Panc1 (cell line): ENCODE results near the gene SVIL.

Source experiments
- POLR2AphosphoS5 ChIP-seq: IDR thresholded peaks from 2 replicates; pipeline ENCODE4 v1.6.1; 2012; ENCODE audit warnings: mild to moderate bottlenecking, low read depth, low read length, moderate library complexity
- SIN3A ChIP-seq: IDR thresholded peaks from 2 replicates; pipeline ENCODE4 v1.6.1; 2012; ENCODE audit warnings: low read depth, mild to moderate bottlenecking, low read length, moderate library complexity, borderline replicate concordance; ENCODE audit not compliant: insufficient read depth
- TCF7L2 ChIP-seq: IDR thresholded peaks from 2 replicates; pipeline ENCODE4 v1.6.1; 2011; ENCODE audit warnings: mild to moderate bottlenecking, low read depth, low read length, inconsistent platforms
- TF ChIP-seq, protein P1 (sequence below): fragments of 450-650 bp; IDR thresholded peaks from 2 replicates; pipeline ENCODE4 v1.5.1; 2017; ENCODE audit warnings: mild to moderate bottlenecking
- TF ChIP-seq, protein P2 (sequence below), 2 experiments: IDR thresholded peaks; 2 replicates each; pipeline ENCODE4 v1.6.1; 2011 to 2012; ENCODE audit warnings: low read depth in 2 of 2, control low read depth in 1 of 2, low read length in 1 of 2, mild to moderate bottlenecking in 1 of 2, moderate library complexity in 1 of 2; ENCODE audit not compliant: insufficient read depth in 1 of 2

DNA sequence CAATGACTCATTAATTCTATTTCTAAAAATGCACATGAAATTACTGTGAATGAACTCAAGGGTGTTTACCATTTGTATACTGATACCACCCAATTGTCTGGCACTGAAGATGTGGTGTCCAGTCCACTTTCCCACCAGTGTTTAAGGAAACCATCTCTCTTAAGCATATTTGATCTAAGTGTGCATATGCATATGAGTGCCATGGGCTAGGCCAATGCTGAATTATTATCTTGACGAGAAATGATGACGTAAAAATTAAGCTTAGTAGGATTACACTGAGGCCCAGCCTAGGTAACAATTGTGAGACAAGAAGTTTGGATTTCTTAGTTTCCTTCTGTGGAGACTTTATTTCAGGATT is 59.7 kb downstream of the SVIL start:
- no peak for TF ChIP-seq POLR2AphosphoS5
- TF ChIP-seq, protein P1, sequence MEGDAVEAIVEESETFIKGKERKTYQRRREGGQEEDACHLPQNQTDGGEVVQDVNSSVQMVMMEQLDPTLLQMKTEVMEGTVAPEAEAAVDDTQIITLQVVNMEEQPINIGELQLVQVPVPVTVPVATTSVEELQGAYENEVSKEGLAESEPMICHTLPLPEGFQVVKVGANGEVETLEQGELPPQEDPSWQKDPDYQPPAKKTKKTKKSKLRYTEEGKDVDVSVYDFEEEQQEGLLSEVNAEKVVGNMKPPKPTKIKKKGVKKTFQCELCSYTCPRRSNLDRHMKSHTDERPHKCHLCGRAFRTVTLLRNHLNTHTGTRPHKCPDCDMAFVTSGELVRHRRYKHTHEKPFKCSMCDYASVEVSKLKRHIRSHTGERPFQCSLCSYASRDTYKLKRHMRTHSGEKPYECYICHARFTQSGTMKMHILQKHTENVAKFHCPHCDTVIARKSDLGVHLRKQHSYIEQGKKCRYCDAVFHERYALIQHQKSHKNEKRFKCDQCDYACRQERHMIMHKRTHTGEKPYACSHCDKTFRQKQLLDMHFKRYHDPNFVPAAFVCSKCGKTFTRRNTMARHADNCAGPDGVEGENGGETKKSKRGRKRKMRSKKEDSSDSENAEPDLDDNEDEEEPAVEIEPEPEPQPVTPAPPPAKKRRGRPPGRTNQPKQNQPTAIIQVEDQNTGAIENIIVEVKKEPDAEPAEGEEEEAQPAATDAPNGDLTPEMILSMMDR, result no peak
- TF ChIP-seq, protein P2, sequence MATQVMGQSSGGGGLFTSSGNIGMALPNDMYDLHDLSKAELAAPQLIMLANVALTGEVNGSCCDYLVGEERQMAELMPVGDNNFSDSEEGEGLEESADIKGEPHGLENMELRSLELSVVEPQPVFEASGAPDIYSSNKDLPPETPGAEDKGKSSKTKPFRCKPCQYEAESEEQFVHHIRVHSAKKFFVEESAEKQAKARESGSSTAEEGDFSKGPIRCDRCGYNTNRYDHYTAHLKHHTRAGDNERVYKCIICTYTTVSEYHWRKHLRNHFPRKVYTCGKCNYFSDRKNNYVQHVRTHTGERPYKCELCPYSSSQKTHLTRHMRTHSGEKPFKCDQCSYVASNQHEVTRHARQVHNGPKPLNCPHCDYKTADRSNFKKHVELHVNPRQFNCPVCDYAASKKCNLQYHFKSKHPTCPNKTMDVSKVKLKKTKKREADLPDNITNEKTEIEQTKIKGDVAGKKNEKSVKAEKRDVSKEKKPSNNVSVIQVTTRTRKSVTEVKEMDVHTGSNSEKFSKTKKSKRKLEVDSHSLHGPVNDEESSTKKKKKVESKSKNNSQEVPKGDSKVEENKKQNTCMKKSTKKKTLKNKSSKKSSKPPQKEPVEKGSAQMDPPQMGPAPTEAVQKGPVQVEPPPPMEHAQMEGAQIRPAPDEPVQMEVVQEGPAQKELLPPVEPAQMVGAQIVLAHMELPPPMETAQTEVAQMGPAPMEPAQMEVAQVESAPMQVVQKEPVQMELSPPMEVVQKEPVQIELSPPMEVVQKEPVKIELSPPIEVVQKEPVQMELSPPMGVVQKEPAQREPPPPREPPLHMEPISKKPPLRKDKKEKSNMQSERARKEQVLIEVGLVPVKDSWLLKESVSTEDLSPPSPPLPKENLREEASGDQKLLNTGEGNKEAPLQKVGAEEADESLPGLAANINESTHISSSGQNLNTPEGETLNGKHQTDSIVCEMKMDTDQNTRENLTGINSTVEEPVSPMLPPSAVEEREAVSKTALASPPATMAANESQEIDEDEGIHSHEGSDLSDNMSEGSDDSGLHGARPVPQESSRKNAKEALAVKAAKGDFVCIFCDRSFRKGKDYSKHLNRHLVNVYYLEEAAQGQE (IDR thresholded peaks at IDR 0.05; ENCODE audit: insufficient read depth in 1 of 2, low read depth in 2 of 2, low read length in 1 of 2), result no peak
- no peak for TF ChIP-seq TCF7L2
- no peak for TF ChIP-seq SIN3A
